H1 (cell line): ENCODE data around the gene TK1. TPM values are rescaled to one million over a fixed set of nuclear protein-coding genes. Genes with fewer than 3 reads are reported as not detected.

ENCODE experiments used
- CTCF ChIA-PET: fragments of 300-600 bp; sonication (Branson Sonifier 250); formaldehyde crosslinking; loops from one replicate; lab custom pipeline; 2021; ENCODE audit not compliant: partially characterized antibody; lab: Charles Lee
- POLR2A ChIA-PET: fragments of 300-600 bp; sonication (Branson Sonifier 250); formaldehyde crosslinking; loops from one replicate; lab custom pipeline; 2021; ENCODE audit warnings: inconsistent platforms; ENCODE audit not compliant: partially characterized antibody; lab: Charles Lee
- DNase-seq, 2 experiments: peaks; one replicate each; pipeline versions ENCODE4 v3.0.0 to v3.0.0-alpha.2; 2010 to 2022; ENCODE audit warnings: low spot score in 2 of 2, low read depth in 1 of 2, mixed read lengths in 1 of 2
- FAIRE-seq: peaks from 2 replicates; lab custom pipeline; 2011; peaks lifted over from hg19 to GRCh38; lab: Jason Lieb, UNC
- H2AFZ ChIP-seq: 2 replicates; pipeline ENCODE4 v1.8.1; 2012; ENCODE audit warnings: low read length, inconsistent platforms
- H2AK5ac ChIP-seq: 2 replicates; pipeline ENCODE4 v1.6.1; 2013; ENCODE audit warnings: low read depth, low read length
- H2BK120ac ChIP-seq: replicated peaks from 2 replicates; pipeline ENCODE3; 2013; ENCODE audit warnings: low read depth, low read length, inconsistent platforms
- H2BK12ac ChIP-seq: 2 replicates; pipeline ENCODE4 v1.6.1; 2013; ENCODE audit warnings: low read depth, low read length
- H2BK15ac ChIP-seq: 2 replicates; pipeline ENCODE4 v1.6.1; 2013; ENCODE audit warnings: low read length
- H2BK20ac ChIP-seq: 2 replicates; pipeline ENCODE4 v1.6.1; 2013; ENCODE audit warnings: low read length
- H2BK5ac ChIP-seq: 2 replicates; pipeline ENCODE4 v1.6.1; 2013; ENCODE audit warnings: low read depth, low read length
- H3K14ac ChIP-seq: 2 replicates; pipeline ENCODE4 v1.6.1; 2013; ENCODE audit warnings: inconsistent platforms; ENCODE audit not compliant: insufficient read length
- H3K18ac ChIP-seq: 2 replicates; pipeline ENCODE4 v1.6.1; 2013; ENCODE audit warnings: low read length; ENCODE audit errors: extremely low read depth
- H3K23ac ChIP-seq: 2 replicates; pipeline ENCODE4 v1.6.1; 2013; ENCODE audit warnings: inconsistent platforms; ENCODE audit not compliant: insufficient read length
- H3K23me2 ChIP-seq: 2 replicates; pipeline ENCODE4 v1.6.1; 2013; ENCODE audit warnings: low read depth, low read length
- H3K27ac ChIP-seq: 2 replicates; pipeline ENCODE4 v1.6.1; 2011; ENCODE audit warnings: low read depth, low read length, inconsistent platforms
- H3K27me3 ChIP-seq, 4 experiments: replicated peaks in 1 of 4; 1 replicate in 1 of 4; 2 replicates in 3 of 4; pipeline versions ENCODE4 v1.6.1 to v1.8.1; 2011 to 2013; ENCODE audit warnings: low read length in 3 of 4, mild to moderate bottlenecking in 3 of 4, inconsistent platforms in 2 of 4, mixed read lengths in 2 of 4, moderate library complexity in 1 of 4; ENCODE audit not compliant: control insufficient read depth in 3 of 4, insufficient read depth in 3 of 4; ENCODE audit errors: extremely low read depth in 1 of 4
- H3K36me3 ChIP-seq, 4 experiments: 2 replicates each; pipeline versions ENCODE4 v1.6.1 to v1.8.1; 2011 to 2013; ENCODE audit warnings: mild to moderate bottlenecking in 4 of 4, low read length in 3 of 4, moderate library complexity in 2 of 4, control low read depth in 1 of 4, inconsistent platforms in 1 of 4; ENCODE audit not compliant: insufficient read depth in 4 of 4, control insufficient read depth in 2 of 4
- H3K4ac ChIP-seq: replicated peaks from 2 replicates; pipeline ENCODE3; 2013; ENCODE audit warnings: low read length, low read depth, mixed read lengths, inconsistent platforms; ENCODE audit not compliant: insufficient read length
- H3K4me1 ChIP-seq, 4 experiments: replicated peaks in 1 of 4; 1 replicate in 1 of 4; 2 replicates in 3 of 4; pipeline versions ENCODE4 v1.6.1 to v1.8.1; 2011 to 2013; ENCODE audit warnings: low read length in 3 of 4, inconsistent platforms in 2 of 4, mixed read lengths in 1 of 4; ENCODE audit not compliant: insufficient read depth in 4 of 4, control insufficient read depth in 3 of 4
- H3K4me2 ChIP-seq, 2 experiments: 2 replicates each; pipeline versions ENCODE4 v1.6.1 to v1.8.1; 2011 to 2013; ENCODE audit warnings: low read depth in 2 of 2, low read length in 2 of 2, control low read depth in 1 of 2, inconsistent platforms in 1 of 2, mild to moderate bottlenecking in 1 of 2; ENCODE audit not compliant: insufficient read depth in 1 of 2
- H3K4me3 ChIP-seq, 4 experiments: fragments of 200-600, 300-600 bp in 1 of 4; sonication (generic), shearing (Covaris generic), sonication (Bioruptor Twin) in 1 of 4; 2 replicates each; pipeline versions ENCODE4 v1.5.1 to v1.8.1; 2011 to 2016; ENCODE audit warnings: low read length in 4 of 4, low read depth in 3 of 4, control low read depth in 2 of 4, inconsistent platforms in 2 of 4, mild to moderate bottlenecking in 2 of 4, mixed read lengths in 1 of 4, moderate library complexity in 1 of 4; ENCODE audit not compliant: insufficient read depth in 2 of 4; ENCODE audit errors: extremely low read depth in 1 of 4
- H3K56ac ChIP-seq: replicated peaks from 2 replicates; pipeline ENCODE3; 2013; ENCODE audit warnings: low read depth, mild to moderate bottlenecking, mixed read lengths, low read length, inconsistent platforms; ENCODE audit not compliant: insufficient read length
- H3K79me1 ChIP-seq: 2 replicates; pipeline ENCODE4 v1.6.1; 2013; ENCODE audit warnings: low read depth, low read length, control low read depth
- H3K79me2 ChIP-seq, 2 experiments: 2 replicates each; pipeline versions ENCODE4 v1.6.1 to v1.8.1; 2012 to 2013; ENCODE audit warnings: low read length in 2 of 2, mild to moderate bottlenecking in 2 of 2, inconsistent platforms in 1 of 2; ENCODE audit not compliant: insufficient read depth in 2 of 2, control insufficient read depth in 1 of 2
- H3K9ac ChIP-seq, 4 experiments: replicated peaks in 1 of 4; 1 replicate in 1 of 4; 2 replicates in 3 of 4; pipeline versions ENCODE4 v1.6.1 to v1.8.1; 2011 to 2013; ENCODE audit warnings: low read depth in 3 of 4, low read length in 3 of 4, control low read depth in 2 of 4, mild to moderate bottlenecking in 2 of 4, moderate library complexity in 2 of 4, inconsistent platforms in 1 of 4; ENCODE audit errors: extremely low read depth in 1 of 4
- H3K9me3 ChIP-seq, 2 experiments: 2 replicates each; pipeline versions ENCODE4 v1.6.1 to v1.8.1; 2012 to 2013; ENCODE audit warnings: mild to moderate bottlenecking in 2 of 2, moderate library complexity in 2 of 2, control low read depth in 1 of 2, inconsistent platforms in 1 of 2, low read depth in 1 of 2, low read length in 1 of 2, mixed read lengths in 1 of 2; ENCODE audit not compliant: insufficient read depth in 2 of 2
- H4K20me1 ChIP-seq, 2 experiments: replicated peaks in 1 of 2; 2 replicates each; pipeline versions ENCODE3 to v1.8.1; 2011 to 2013; ENCODE audit warnings: inconsistent platforms in 2 of 2, low read length in 2 of 2, mild to moderate bottlenecking in 1 of 2; ENCODE audit not compliant: insufficient read depth in 2 of 2, control insufficient read depth in 1 of 2
- H4K5ac ChIP-seq: 2 replicates; pipeline ENCODE4 v1.6.1; 2013; ENCODE audit warnings: low read length, low read depth, mixed read lengths, inconsistent platforms; ENCODE audit not compliant: insufficient read length
- H4K8ac ChIP-seq: 2 replicates; pipeline ENCODE4 v1.8.0; 2013; ENCODE audit warnings: mild to moderate bottlenecking, moderate library complexity, low read length, inconsistent platforms; ENCODE audit not compliant: insufficient read depth; ENCODE audit errors: extremely low read depth
- H4K91ac ChIP-seq: replicated peaks from 2 replicates; pipeline ENCODE3; 2013; ENCODE audit warnings: low read length, mixed read lengths, inconsistent platforms; ENCODE audit not compliant: insufficient read length
- MAFK ChIP-seq: IDR thresholded peaks from 2 replicates; pipeline ENCODE4 v1.6.1; 2012; ENCODE audit warnings: low read depth, mild to moderate bottlenecking, improper control_type of control experiment, low read length
- NANOG ChIP-seq: IDR thresholded peaks from 2 replicates; pipeline ENCODE4 v1.6.1; 2011; ENCODE audit warnings: low read length, low read depth, mild to moderate bottlenecking, inconsistent platforms; ENCODE audit not compliant: insufficient read depth, poor library complexity, severe bottlenecking
- RXRA ChIP-seq: IDR thresholded peaks from 2 replicates; pipeline ENCODE4 v1.6.1; 2011; ENCODE audit warnings: low read depth, mild to moderate bottlenecking, low read length, moderate library complexity; ENCODE audit not compliant: insufficient read depth
- SAP30 ChIP-seq: fragments of 300-600 bp; sonication (generic); IDR thresholded peaks from 2 replicates; pipeline ENCODE4 v1.7.1; 2012; ENCODE audit warnings: low read length, moderate library complexity, mild to moderate bottlenecking, inconsistent platforms; ENCODE audit not compliant: insufficient read depth, insufficient replicate concordance
- SIRT6 ChIP-seq: IDR thresholded peaks from one replicate; pipeline ENCODE4 v1.7.1; 2012; ENCODE audit warnings: low read length, inconsistent platforms
- SP1 ChIP-seq: IDR thresholded peaks from 2 replicates; pipeline ENCODE4 v1.6.1; 2011; ENCODE audit warnings: low read depth, low read length
- ZNF274 ChIP-seq: IDR thresholded peaks from 2 replicates; pipeline ENCODE4 v1.7.0; 2012; ENCODE audit warnings: low read length, borderline replicate concordance; ENCODE audit errors: extremely low read depth
- WGBS, 2 experiments: shearing (Covaris generic) in 1 of 2; methylation state at CpG; one replicate each; pipeline versions ENCODE4 v1.1.6 to v1.1.7; 2013 to 2015; ENCODE audit warnings: low lambda C conversion rate in 2 of 2, mixed read lengths in 2 of 2, inconsistent platforms in 1 of 2, low coverage in 1 of 2, missing lambda C conversion rate in 1 of 2; ENCODE audit not compliant: insufficient replicate concordance in 2 of 2, insufficient coverage in 1 of 2, insufficient read length in 1 of 2; ENCODE audit errors: extremely low coverage in 1 of 2, missing lambda C conversion rate in 1 of 2; 5-methylcytosine and 5-hydroxymethylcytosine counted together
- long read RNA-seq, 2 experiments: library from RNA in 1 of 2; library from capped mRNA in 1 of 2; stranded (forward); transcript quantifications; one replicate each; pipeline ENCODE4 v2.0.0, GENCODE V29; 2021; ENCODE audit warnings: inconsistent platforms in 1 of 2
- polyA minus RNA-seq, 3 experiments: library from RNA; depleted of rRNA, polyadenylated mRNA; stranded (reverse); fragments of >200 nt; gene quantifications; 1 replicate in 2 of 3; 2 replicates in 1 of 3; pipeline ENCODE4 v1.2.3, GENCODE V29; 2011
- polyA plus RNA-seq, 7 experiments: library from polyadenylated mRNA; depleted of rRNA in 3 of 7; stranded (reverse) in 5 of 7; unstranded in 2 of 7; fragments of >200 nt in 5 of 7; fragments of 200-250 nt in 2 of 7; gene quantifications; 1 replicate in 5 of 7; 2 replicates in 1 of 7; 4 replicates in 1 of 7; pipeline versions ENCODE4 v1.2.1 to v1.2.3, GENCODE V29; 2011 to 2013; ENCODE audit warnings: missing spikeins in 2 of 7, mixed read lengths in 2 of 7
- total RNA-seq: library from RNA; stranded (reverse); fragmentation: NEBNext Ultra II Directional; extraction: Animal tissue kit (Norgen Biotek cat#: 25700); gene quantifications from 2 replicates; pipeline ENCODE4 v1.2.1, GENCODE V29; 2021

TK1 gene
- total RNA-seq = 66.9 and 76.5 TPM in 2 replicates
- 147 and 170 TPM in 2 replicates for polyA plus RNA-seq (2011; rRNA removed)
- 150 TPM for polyA plus RNA-seq (2011; cell fraction: cytosol; rRNA removed)
- 168 TPM for polyA plus RNA-seq (2011; cell fraction: nucleus; rRNA removed)
- 50.8 to 96.9 TPM (median 88.1 TPM) in 4 replicates for polyA plus RNA-seq (2012, experiment 1 of 2)
- polyA plus RNA-seq (2012, experiment 2 of 2) = 148 TPM
- polyA plus RNA-seq (2013, experiment 1 of 2) = 57.7 TPM
- 54.1 TPM for polyA plus RNA-seq (2013, experiment 2 of 2)
- 110 and 113 TPM in 2 replicates for polyA minus RNA-seq (2011; rRNA and poly(A)+ RNA removed)
- 54.3 TPM for polyA minus RNA-seq (2011; cell fraction: cytosol; rRNA and poly(A)+ RNA removed)
- polyA minus RNA-seq (2011; cell fraction: nucleus; rRNA and poly(A)+ RNA removed) = 42.3 TPM
- long read RNA-seq, experiment 1, transcript TK1-201 (7 exons, 1,628 nt) = major isoform, 34 of 122 reads
- long read RNA-seq, experiment 1, partial matches to known transcripts = 52 of 122 reads
- long read RNA-seq, experiment 1, other reads (novel, unspliced or antisense) = 34 of 122 reads
- long read RNA-seq, experiment 2, transcript TK1-203 (6 exons, 1,681 nt) = minor isoform, 9 of 276 reads
- long read RNA-seq, experiment 2, transcript TK1-201 (7 exons, 1,628 nt) = major isoform, 259 of 276 reads
- long read RNA-seq, experiment 2, partial matches to known transcripts = 2 of 276 reads
- long read RNA-seq, experiment 2, other reads (novel, unspliced or antisense) = 4 of 276 reads

DNA sequence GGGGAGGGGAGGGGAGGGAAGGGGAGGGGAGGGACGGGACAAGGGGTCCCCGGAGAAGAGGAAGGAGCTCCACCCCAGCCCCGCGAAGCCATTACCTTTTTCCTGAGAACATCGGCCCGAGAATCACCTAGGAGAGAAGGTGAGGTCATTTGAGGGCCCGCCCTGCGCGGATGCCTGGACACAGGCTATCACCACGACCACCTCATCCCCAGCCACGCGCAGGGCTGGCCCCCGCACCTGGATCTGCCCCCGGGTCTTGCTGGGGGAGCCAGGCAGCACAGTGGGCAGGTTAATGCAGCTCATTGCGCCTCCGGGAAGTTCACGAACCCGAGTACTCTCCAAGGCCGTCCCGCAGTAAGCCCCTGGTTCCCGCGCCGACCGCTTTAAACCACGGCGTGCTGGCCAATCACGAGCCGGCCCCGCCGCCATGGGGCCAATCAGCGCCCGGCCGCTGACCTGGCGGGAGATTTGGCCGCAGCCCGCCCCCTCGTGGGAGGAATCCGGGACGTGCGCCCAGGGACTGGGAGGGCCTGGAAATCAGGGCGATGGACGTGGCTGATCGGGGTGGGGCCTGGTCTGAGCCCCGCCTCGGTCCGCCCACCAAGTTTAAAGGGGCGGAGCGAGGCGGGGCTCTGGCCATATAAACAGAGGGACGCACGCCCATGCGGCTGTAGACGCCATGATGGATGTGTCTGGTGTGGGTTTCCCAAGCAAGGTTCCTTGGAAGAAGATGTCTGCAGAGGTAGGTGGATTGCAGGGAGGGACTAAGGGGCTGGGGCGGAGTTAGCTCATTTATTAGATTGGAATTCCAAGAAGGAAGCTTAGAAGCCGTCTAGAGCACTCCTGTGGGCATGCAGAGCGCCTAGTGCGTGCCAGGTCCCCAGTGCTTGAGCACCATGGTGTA is at the start of gene TK1, which contains the start of gene AFMID:
Gene TK1 (minus strand): TSS at position 361 of the 904 bp plus-strand sequence. CDS start 58 bp downstream, at position 303.
Gene AFMID (plus strand): TSS at position 671 of the 904 bp plus-strand sequence. CDS start 9 bp downstream, at position 680.
- ChIA-PET POLR2A (interaction anchor here (0.5 to 7.3 kb wide), 39 partner anchors 10 to 658 kb away, joined by 3 to 131 read pairs (median 5); partner anchors contain the start of genes BIRC5, TMC6 and TMC8), CTCF (interaction anchor here (1.0 to 6.9 kb wide), 16 partner anchors 11 to 59 kb away, joined by 3 to 76 read pairs (median 5); partner anchors contain the start of genes BIRC5 and TMC6)
- H3K27ac ChIP-seq = peak within 1 kb of the TSS; percentile 94
- TF ChIP-seq NANOG (peak; percentile 25), RXRA (no peak), MAFK (no peak), ZNF274 (no peak), SP1 (peak; percentile 85; the same call in 1 of the 2 replicates), SIRT6 (no peak), SAP30 (no peak)

More for the DNA sequence above, at the start of gene TK1, which contains the start of gene AFMID:
- Histone ChIP-seq H3K79me1 (peaks cover 12% of the 10 kb centered on the region), H2BK15ac (no peak within 1 kb of the TSS), H4K5ac (peak within 1 kb of the TSS; percentile 85), H3K36me3 (peaks cover 15 to 38% (median 28%) of the 10 kb centered on the region in 4 experiments), H4K20me1 (peaks cover 10 to 12% of the 10 kb centered on the region in 2 experiments), H3K27me3 (no peaks in the 10 kb centered on the region; a peak in 1 of 7 replicates), H3K23me2 (peaks cover 4% of the 10 kb centered on the region), H4K91ac (peak within 1 kb of the TSS; percentile 73), H2BK12ac (peak within 1 kb of the TSS; percentile 29; the same call in 1 of the 2 replicates), H2BK20ac (no peak within 1 kb of the TSS), H3K18ac (peak within 1 kb of the TSS; percentile 83), H2BK5ac (peak within 1 kb of the TSS; percentile 83; the same call in 1 of the 2 replicates), H2AFZ (0 out of 2 replicates have a peak within 1 kb of the TSS, but pooled peaks have one; percentile 43), H3K14ac (no peak within 1 kb of the TSS), H3K4ac (peak within 1 kb of the TSS; percentile 85), H2AK5ac (no peak within 1 kb of the TSS), H3K4me2 (peak within 1 kb of the TSS; percentile 80 to 84), H3K9ac (peak within 1 kb of the TSS; percentile 80 to 95 (median 94)), H3K4me1 (peaks cover 0 to 13% (median 5%) of the 10 kb centered on the region in 4 experiments; a peak in 6 of 7 replicates), H2BK120ac (peak within 1 kb of the TSS; percentile 33), H3K9me3 (no peaks in the 10 kb centered on the region), H4K8ac (peak within 1 kb of the TSS; percentile 98), H3K56ac (peak within 1 kb of the TSS; percentile 88), H3K79me2 (peaks cover 0 to 42% of the 10 kb centered on the region in 2 experiments; a peak in 3 of 4 replicates), H3K23ac (no peak within 1 kb of the TSS), H3K4me3 (peak within 1 kb of the TSS; percentile 71 to 85 (median 80))
- 5% methylated on average over 53 of the region's 57 CpGs; no CpG with 5 or more reads in 1 of the 2 experiments for whole genome bisulfite sequencing, 2 experiments
- DNase-seq (peak; percentile 95 to 100), FAIRE-seq (no peak)
